GM12891 (cell line): ENCODE measurements around the gene BCL2L14.

Experiments
- PAX5 ChIP-seq: IDR thresholded peaks from 2 replicates; pipeline ENCODE4 v1.6.1; 2011; ENCODE audit warnings: low read length, moderate library complexity, mild to moderate bottlenecking; ENCODE audit not compliant: insufficient read depth, severe bottlenecking
- POLR2A ChIP-seq: IDR thresholded peaks from 2 replicates; pipeline ENCODE4 v1.6.1; 2011; ENCODE audit warnings: low read depth, low read length, control low read depth
- POLR2AphosphoS5 ChIP-seq: IDR thresholded peaks from 2 replicates; pipeline ENCODE4 v1.6.1; 2011; ENCODE audit warnings: low read depth, low read length, control low read depth
- TAF1 ChIP-seq: IDR thresholded peaks from 2 replicates; pipeline ENCODE4 v1.6.1; 2011; ENCODE audit warnings: low read depth, low read length, control low read depth

GRCh38 chr12:12138203-12139154 lies 67.7 kb downstream of the BCL2L14 start:
- TF ChIP-seq POLR2AphosphoS5 (no peak), POLR2A (no peak), TAF1 (no peak), PAX5 (no peak)
